ENCODE results near the gene N4BP3.

Gene N4BP3

DNA sequence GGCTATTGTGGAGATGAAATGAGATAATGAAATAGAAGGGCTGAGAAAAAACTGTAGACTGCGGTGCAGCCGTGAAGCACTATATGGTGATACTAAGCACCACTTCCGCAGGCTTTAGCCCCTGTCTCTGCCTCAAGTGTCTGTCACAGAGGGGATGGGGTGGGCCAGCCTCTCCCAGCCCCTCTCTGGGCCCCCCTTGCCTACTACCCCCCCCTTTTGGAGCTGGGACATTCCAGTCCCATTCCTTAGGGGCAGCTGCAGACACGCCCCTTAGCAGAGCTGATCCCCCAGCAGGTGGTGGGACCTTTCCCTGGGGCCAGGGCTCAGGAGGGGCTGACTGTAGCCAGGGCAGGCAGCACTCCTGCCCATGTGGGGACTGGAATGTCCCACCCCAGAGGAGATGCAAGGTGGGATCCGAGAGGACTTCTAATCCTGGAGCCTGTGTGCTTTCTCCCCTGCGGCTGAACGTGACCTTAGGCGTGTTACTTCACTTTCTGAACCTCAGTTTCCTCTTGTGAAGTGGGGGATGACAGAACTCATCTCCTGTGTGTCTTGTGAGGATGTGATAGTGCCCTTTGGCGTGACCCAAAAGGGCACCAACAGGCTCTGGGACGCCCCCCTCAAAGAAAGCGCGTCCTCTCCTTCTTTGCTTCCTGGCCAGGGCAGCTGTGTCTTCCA is 1.9 kb downstream of the N4BP3 start:
- TF ChIP-seq, protein P1, sequence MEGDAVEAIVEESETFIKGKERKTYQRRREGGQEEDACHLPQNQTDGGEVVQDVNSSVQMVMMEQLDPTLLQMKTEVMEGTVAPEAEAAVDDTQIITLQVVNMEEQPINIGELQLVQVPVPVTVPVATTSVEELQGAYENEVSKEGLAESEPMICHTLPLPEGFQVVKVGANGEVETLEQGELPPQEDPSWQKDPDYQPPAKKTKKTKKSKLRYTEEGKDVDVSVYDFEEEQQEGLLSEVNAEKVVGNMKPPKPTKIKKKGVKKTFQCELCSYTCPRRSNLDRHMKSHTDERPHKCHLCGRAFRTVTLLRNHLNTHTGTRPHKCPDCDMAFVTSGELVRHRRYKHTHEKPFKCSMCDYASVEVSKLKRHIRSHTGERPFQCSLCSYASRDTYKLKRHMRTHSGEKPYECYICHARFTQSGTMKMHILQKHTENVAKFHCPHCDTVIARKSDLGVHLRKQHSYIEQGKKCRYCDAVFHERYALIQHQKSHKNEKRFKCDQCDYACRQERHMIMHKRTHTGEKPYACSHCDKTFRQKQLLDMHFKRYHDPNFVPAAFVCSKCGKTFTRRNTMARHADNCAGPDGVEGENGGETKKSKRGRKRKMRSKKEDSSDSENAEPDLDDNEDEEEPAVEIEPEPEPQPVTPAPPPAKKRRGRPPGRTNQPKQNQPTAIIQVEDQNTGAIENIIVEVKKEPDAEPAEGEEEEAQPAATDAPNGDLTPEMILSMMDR (IDR thresholded peaks at IDR 0.05) = no peak
- Histone ChIP-seq H3K27me3 (peaks cover 95% of the 10 kb centered on the region), H3K27ac (no peak overlapping the region), H3K4me1 (ENCODE audit: control insufficient read depth in 1 of 2, insufficient read depth in 1 of 2, low read depth in 1 of 2, low read length in 1 of 2) (peaks cover 15 to 20% of the 10 kb centered on the region in 2 experiments), H3K36me3 (no peaks in the 10 kb centered on the region), H3K9me3 (no peaks in the 10 kb centered on the region), H3K4me3 (ENCODE audit: low read depth in 1 of 2, low read length in 1 of 2) (no peak overlapping the region)

DNA sequence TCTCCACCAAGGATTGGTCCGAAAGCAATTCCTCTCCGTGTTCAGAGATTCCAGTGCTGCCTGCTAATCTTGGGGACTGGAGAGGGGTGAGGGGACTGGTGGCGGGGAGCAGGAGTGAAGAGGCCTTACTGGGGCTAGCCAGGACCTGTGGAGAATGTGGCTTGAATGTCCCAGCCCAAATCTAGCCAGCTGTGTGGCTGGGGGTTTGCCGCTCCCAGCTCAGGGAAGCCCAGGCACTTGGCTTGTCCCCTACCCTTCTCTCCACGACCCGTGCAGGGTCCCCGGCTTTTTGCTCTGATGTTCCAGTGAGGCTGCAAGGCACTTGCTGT is 2.4 kb downstream of the N4BP3 start:
- Histone ChIP-seq H3K27me3 (peaks cover 95% of the 10 kb centered on the region), H3K9me3 (no peaks in the 10 kb centered on the region), H3K36me3 (no peaks in the 10 kb centered on the region), H3K4me1 (ENCODE audit: control insufficient read depth in 1 of 2, insufficient read depth in 1 of 2, low read depth in 1 of 2, low read length in 1 of 2) (peaks cover 15 to 20% of the 10 kb centered on the region in 2 experiments), H3K4me3 (ENCODE audit: low read depth in 1 of 2, low read length in 1 of 2) (no peak overlapping the region), H3K27ac (no peak overlapping the region)
- TF ChIP-seq, protein P1 (IDR thresholded peaks at IDR 0.05) = no peak

DNA sequence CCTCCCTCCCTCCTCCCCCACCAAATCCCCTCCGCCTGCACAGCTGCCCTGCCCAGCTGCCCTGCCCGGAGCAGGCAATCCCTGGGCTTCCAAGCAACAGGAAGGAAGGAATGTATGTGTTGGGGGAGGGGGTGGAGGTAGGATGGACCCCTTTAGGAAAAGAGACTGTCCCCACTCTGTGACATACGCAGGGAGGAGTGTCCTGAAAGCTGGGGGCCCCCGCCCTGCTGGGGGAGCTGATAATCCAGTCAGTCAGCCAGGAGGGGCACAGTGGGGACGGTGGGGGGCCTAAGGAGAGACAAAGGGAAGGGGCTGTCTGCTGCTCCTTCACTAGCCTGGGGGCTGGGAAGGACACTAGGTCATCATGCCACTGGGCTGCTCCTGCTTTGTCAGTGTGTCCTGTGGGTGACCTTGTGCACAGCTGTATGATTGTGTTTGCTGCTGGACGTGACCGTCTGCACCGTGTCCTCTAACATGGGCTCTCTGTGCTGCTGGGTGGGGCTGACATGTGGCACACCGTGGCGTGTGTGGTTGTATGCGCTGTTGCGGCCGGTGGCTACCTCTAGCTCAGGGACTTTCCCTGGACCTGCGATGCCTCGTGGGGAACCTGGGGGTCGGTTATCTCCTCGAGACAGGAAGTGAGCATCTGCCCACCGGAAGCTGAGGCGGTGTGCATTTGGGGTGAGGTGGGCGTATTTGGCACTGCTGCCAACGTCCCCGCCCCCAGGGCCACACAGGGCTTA is 3.0 kb downstream of the N4BP3 start:
- TF ChIP-seq, protein P1 (IDR thresholded peaks at IDR 0.05) = no peak
- no peaks in the 10 kb centered on the region for H3K9me3 ChIP-seq
- H3K4me3 ChIP-seq (ENCODE audit: low read depth in 1 of 2, low read length in 1 of 2) = no peak overlapping the region
- no peaks in the 10 kb centered on the region for H3K36me3 ChIP-seq
- peaks cover 95% of the 10 kb centered on the region for H3K27me3 ChIP-seq
- H3K27ac ChIP-seq = no peak overlapping the region
- H3K4me1 ChIP-seq (ENCODE audit: control insufficient read depth in 1 of 2, insufficient read depth in 1 of 2, low read depth in 1 of 2, low read length in 1 of 2) = peaks cover 15 to 26% of the 10 kb centered on the region in 2 experiments

DNA sequence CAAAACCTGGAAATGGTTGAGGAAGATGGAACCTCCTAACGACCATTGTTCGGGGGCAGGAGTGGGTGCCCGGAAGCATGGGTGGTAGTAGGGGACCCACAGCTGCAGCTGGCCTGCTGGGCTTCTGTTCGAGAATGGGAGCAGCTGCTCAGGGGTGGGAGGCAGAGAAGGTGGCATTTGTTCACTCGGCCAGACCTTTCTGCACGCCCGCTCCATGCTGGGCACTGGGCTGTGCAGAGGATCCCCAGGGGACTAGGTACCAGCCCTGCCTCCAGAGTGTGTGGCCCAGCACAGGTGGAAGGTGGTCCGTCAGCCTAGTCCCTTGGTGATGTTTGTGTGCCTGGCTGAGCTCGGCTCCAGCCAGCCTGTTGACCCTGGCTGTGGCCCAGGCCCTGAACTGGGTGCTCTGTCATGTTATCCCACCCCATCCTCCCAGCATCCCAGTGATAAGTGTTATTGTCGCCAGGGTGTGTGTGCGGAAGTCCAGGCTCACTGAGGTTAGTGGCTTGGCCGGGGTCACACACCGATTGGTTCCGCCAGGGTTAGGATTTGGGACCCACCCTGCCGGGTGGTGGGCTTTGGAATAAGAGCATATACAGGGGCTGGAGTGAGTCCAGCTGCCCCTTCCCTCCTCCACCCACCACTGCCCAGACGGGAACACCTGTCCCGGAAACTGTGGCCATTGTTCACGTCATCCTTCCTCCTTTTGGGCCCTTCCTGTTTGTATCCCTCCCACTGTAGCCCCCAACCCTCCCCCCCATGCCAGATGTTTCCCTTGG is 4.8 kb downstream of the N4BP3 start:
- Histone ChIP-seq H3K4me3 (ENCODE audit: low read depth in 1 of 2, low read length in 1 of 2) (no peak overlapping the region), H3K9me3 (no peaks in the 10 kb centered on the region), H3K4me1 (ENCODE audit: control insufficient read depth in 1 of 2, insufficient read depth in 1 of 2, low read depth in 1 of 2, low read length in 1 of 2) (peaks cover 11 to 24% of the 10 kb centered on the region in 2 experiments), H3K36me3 (no peaks in the 10 kb centered on the region), H3K27ac (no peak overlapping the region), H3K27me3 (peaks cover 88% of the 10 kb centered on the region)
- TF ChIP-seq, protein P1 (IDR thresholded peaks at IDR 0.05) = no peak

DNA sequence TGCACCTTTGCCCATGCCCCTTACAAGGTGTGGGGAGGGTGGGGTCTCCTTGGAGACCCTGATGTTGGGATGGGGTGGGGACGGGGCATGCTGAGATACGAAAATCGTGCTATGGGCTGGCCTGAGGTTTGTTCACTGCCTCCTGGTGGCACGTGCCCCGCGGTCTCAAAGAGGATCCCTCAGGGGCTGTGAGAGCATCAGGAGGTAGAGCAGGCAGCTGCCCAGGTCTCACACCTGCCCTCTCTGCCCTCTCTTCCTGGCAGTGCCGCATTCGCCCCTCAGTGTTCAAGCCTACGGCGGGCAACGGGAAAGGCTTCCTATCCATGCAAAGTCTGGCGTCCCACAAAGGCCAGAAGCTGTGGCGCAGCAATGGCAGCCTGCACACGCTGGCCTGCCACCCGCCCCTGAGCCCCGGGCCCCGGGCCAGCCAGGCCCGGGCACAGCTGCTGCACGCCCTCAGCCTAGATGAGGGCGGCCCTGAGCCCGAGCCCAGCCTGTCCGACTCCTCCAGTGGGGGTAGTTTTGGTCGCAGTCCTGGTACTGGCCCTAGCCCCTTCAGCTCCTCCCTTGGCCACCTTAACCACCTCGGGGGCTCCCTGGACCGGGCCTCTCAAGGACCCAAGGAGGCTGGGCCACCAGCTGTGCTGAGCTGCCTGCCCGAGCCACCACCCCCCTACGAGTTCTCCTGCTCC is 6.7 kb downstream of the N4BP3 start:
- no peaks in the 10 kb centered on the region for H3K9me3 ChIP-seq
- no peaks in the 10 kb centered on the region for H3K36me3 ChIP-seq
- H3K27ac ChIP-seq = no peak overlapping the region
- TF ChIP-seq, protein P1 (IDR thresholded peaks at IDR 0.05) = no peak
- H3K27me3 ChIP-seq = peaks cover 68% of the 10 kb centered on the region
- no peak overlapping the region for H3K4me3 ChIP-seq (ENCODE audit: low read depth in 1 of 2, low read length in 1 of 2)
- H3K4me1 ChIP-seq (ENCODE audit: control insufficient read depth in 1 of 2, insufficient read depth in 1 of 2, low read depth in 1 of 2, low read length in 1 of 2) = peaks cover 5 to 11% of the 10 kb centered on the region in 2 experiments

All from neutrophil (primary cell).